HCEC 1CT (cell line): ENCODE measurements around the gene SORCS2.

Experiments used
- DNase-seq: peaks from one replicate; pipeline ENCODE4 v3.0.0-alpha.2; 2017

SORCS2 gene

DNA sequence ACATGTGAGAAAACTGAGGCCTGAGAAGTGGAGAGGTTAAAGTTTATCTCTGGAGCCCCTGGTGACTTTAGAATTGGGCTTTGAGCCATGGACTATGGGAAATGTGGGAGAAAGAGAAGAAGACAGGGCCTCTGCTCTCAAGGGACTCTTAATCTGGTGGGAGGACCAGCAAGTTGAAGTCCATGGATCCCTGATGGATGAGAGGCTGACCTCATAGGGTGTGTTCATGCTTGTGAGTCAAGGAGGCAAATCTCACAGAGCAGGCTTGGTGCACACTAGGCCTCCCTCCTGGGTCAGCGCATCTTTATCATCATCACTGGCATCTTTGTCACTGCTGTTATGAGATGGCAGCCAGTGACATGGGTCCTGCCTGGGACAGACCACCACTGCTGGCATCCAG lies 535.4 kb downstream of the SORCS2 start:
- DNase-seq: no peak

DNA sequence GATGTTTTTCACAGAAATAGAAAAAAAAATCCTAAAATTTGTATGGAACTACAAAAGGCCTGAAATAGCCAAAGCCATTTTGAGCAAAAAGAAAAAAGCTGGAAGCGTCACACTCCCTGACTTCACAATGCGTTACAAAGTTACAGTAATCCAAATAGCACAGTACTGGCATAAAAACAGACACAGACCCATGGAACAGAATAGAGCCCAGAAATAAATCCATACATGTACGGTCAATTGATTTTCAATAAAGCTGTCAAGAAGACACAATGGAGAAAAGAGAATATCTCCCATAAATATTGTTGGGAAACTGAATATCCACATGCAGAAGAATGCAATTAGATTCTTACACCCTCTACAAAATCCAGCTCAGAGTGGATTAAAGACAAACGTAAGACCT lies 539.1 kb downstream of the SORCS2 start:
- no peak for DNase-seq

DNA sequence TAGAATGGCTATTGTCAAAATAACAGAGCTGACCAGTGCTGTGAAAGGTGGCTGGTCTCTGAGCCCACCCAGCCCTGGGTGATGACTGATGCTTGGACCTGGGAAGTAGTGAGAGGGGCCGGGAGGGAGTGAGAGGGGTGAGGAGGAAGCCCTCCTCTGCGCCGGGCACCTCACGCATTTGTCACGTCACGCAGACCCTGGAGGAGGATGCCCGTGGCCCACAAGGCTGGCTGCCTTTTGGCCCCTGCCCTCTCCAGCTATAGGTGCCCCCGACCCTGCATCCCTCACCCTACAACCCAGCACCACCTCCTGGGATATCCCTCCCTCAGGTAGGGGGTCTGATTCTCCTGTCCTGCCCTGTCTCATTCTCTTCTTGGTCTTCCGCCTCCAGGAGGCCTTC lies 539.9 kb downstream of the SORCS2 start:
- DNase-seq: no peak

DNA sequence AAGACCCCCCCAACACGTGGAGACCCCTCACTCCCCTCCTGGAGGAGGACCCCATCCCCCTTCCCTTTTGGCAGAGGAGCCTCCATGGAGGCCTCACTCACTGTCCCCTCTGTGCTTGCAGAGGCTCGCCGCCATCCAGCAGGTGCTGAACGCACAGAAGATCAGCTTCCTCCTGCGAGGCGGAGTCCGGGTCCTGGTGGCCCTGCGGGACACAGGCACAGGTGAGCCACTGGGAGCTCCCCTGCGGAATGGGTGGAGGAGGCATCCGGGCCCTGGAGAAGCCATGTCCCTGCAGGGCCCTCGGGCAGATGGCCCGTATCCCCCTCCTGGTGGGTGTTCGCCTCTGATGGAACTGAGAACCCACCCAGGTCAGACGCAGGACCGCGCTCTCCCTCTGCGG lies 540.9 kb downstream of the SORCS2 start:
- DNase-seq: no peak

DNA sequence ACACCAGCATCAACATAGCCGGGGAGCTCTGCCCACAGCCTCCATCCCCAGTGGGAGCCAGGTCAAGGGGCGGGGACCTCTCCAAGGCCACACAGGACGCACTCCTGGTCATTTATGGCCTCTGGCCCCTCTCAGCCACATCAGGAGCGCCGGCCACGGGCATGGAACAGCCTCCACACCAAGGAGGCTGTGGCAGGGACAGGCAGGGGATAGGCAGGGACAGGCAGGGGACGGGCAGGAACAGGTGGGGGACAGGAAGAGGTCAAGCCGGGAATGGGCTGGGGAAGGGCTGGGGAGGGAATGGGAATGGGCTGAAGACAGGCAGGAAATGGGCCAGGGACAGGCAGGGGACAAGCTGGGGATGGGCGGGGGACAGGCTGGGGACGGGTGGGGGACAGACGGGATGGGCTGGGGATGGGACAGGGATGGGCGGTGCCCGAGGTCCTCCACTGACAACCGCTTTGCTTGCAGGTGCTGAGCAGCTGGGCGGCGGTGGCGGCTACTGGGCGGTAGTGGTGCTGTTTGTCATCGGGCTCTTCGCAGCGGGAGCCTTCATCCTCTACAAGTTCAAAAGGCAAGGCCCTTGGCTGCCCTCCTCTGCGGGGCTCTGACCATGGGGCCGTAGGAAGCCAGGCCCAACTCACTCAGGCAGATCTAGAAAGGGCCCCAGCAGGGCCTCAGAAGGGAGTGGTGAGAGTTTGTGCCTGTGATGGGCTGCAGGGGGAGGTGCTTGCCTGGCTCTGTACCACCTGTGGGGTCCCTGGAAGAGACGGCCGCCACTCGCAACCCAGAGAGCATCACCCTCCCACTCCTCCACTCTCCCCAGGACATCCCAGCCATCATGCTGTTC lies 541.7 kb downstream of the SORCS2 start:
- DNase-seq: no peak

DNA sequence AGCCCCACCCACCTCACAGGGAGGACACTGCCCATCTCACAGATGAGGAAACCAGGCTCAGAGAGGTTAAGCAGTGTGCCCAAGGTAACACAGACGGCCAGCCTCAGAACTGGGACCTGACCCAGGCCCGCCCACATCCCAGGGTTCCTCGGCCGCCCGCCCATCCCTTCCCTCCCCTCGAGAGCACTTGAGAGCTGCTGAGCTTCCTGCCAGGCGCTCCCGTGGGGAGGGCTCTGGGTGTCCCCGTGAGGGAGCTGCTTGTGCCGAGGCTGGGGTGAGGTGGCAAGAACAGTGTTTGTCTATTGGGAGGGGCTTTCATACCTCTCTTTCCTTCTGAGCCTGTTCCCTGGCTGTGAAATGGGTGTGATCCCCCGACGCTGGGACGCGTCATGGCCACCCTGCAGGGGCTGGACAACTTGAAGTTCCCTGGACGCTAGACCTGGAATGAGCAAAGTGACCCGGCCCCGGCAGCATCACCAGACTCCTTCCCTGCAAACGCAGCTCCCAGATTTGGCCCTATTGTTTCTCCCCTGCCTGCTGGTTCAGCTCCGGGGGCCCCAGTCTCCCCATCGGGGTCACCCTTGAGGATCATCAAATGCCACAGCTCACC lies 542.4 kb downstream of the SORCS2 start:
- DNase-seq: no peak

DNA sequence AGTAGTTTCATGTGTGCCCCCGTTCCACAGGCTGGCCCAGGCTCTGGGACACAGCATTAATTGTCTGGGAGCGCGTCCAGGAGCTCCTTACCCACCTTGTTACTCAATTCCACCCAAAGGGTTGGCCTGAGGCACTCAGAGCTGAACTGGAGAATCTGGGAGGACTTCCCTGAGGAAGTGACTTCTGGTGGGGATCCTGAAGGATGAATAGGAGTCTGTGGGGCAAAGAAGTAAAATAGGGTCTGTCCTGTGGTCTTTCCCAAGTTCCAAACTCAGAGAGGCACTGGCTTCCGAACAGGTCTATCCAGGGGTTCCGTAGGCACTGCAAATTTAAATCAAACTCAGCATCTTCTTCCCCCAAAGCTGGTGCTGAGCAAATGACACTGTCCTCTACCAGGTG lies 543.1 kb downstream of the SORCS2 start:
- DNase-seq: no peak

DNA sequence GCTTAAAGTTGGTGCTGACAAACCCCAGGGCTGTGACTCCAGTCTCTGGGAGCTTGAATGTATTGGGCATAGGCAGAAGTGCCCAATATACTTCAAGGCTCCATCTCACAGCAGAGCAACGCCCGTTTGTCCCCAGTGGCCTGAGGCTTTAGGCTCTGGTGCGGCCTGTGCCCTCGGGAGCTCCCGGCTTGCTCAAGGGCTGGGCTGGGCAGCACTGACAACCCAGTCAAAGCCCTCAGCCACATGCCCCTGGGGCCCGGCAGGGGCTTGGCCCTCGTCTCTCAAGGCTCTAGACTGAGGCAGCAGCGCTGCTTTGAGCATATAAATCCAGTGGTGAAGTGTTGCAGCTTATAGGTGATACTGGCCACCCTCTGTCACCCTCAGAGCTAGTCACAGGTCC lies 543.6 kb downstream of the SORCS2 start:
- no peak for DNase-seq

DNA sequence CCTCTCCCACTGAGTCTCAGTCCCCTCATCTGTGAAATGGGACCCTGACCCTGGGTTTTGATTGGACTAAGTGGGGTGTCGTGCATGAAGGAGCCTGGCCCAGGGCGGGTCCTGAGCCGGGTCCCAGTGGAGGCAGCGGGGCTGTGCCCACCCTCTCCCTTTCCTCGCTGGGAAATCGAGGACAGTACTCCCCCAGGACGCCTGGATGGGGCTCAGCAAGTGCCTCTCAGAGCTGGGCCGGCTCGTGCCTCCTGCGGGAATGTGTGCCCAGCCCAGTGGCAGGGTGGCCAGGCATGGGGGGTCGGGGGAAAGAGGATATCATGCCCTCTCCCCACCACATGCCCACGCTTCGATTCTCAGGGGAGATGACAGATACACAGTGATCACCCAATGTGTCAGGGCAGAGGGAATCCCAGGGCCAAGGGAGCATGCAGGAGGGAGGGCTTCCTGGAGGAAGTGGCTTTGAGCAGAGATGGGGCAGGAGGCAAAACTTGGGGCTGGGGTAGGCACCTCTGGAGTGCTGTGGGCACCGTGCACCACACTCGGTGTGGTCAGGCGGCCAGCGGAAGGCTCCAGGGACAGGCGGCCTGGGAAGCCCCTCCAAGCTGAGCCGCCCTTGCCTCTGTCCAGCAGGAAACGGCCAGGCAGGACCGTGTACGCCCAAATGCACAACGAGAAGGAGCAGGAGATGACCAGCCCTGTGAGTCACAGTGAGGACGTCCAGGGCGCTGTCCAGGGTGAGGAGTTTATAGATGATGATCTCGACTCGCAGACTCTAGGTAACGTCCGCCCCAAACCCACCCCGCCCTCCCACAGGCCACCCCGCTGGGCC lies 544.3 kb downstream of the SORCS2 start:
- DNase-seq: no peak

DNA sequence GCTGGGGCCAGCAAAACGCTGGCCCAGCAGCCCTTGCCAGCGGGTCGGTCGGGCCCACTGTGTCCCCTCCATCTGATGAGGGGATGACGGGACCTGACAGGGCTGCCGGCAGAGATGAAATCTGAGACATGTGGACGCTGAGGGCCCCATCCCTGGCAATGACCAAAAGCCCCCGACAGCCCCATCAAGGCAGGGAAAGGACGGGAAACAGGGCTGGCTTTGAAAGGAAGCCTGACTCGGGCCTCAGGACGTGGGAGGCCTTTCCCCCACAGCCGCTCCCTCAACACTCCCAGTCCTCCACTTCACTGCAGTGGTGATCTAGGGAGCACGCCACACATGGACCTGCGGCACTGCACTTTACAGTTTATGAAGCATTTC lies 544.9 kb downstream of the SORCS2 start:
- DNase-seq: no peak

DNA sequence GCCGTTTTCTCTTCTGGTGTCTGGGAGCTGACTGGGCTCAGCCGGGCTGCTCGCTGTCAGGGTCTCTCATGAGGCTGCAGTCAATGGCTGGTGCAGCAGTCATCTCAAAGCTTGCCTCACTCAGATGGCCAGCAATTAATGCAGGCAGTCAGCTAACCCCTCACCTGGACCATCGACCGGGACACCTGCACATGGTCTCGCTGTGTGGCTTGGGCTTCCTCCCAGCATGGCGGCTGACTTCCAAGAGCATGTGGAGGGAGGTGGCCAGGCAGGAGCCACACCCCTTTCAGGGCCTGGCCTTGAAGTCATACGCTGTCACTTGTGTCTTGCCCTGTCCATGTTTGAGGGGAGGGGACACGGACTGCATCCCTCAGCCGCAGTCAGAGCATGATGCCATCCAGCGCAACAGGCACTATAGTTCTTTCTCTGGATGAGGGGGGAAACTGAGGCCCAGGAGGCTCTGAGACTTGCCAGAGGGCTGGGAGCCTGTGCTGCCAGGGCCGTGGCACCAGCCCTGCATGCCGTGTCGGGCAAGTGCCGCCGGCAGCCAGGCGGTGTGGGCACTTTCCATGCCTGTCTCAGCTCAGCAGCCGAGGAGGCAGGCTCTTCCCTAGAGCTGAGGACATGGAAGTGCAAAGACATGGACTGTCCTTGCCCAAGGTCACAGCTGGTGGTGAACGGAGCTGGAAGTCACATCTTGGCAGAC lies 545.6 kb downstream of the SORCS2 start:
- no peak for DNase-seq

DNA sequence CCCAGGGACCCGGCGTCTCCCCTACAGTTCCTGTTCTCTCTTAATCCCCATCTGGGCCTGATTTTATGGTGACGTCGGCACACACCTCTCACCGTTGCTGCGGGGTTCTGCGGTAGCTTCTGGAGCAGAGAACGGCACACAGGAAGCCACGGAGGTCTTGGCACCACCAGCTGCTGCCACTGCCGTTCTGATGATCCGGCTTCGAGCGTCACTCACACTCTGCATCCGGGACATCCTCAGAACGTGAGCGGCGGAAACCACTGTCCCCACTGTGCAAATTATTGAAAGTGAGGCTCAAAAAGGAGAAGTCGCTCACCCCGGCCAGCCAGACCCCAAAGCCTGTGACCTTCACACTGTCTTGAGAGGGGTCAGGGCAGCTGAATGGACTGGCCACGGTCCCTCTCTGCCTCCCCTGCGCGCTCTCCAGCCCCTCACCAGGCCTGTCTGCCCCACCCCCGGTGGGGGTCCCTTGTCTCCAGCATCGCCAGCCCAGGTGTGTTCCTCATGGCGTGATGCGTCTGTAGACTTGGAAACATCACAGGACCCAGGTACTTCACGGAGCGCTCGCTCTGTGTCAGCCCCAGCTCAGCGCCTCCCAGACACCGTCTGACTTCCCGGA lies 546.2 kb downstream of the SORCS2 start:
- DNase-seq: no peak

DNA sequence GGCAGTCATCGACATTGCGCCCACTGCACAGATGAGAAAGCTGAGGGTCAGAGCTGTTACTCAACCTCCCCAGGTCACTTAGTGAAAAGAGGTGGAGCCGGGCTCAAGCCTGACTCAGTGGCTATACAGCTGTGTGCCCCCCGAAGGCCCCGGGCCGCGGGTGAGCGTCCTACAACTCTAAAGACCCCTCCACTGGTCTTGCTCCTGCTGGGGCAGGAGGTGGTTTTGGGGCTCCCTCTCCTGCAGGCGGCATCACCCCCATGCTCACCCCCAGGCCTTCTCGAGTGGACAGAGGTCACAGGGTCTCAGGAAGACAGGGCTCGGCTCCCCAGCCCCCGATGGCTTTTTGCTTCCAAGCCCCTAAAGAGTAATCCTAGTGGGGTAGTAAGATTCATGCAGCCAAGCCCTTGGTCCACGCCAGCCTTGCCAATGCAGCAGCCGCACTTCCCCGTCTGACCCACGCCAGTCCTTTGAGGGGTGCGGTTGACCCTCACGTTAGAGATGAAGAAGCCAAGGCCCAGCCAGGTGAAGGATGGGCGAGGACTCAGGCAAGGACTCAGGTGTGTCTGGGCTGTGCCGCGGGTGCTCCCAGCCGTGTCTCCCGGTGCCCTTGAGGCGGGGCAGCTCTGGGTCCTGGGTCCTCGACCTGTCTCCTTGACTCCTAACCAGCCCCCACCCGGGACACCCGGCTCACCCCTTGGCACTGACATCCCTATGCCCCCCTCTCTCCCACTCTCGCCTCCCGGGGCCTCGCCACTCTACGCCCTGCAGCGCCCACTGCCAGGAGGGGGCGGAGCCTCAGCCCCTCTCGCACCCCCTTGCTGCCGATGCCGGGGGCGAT lies 547.0 kb downstream of the SORCS2 start:
- DNase-seq: no peak

DNA sequence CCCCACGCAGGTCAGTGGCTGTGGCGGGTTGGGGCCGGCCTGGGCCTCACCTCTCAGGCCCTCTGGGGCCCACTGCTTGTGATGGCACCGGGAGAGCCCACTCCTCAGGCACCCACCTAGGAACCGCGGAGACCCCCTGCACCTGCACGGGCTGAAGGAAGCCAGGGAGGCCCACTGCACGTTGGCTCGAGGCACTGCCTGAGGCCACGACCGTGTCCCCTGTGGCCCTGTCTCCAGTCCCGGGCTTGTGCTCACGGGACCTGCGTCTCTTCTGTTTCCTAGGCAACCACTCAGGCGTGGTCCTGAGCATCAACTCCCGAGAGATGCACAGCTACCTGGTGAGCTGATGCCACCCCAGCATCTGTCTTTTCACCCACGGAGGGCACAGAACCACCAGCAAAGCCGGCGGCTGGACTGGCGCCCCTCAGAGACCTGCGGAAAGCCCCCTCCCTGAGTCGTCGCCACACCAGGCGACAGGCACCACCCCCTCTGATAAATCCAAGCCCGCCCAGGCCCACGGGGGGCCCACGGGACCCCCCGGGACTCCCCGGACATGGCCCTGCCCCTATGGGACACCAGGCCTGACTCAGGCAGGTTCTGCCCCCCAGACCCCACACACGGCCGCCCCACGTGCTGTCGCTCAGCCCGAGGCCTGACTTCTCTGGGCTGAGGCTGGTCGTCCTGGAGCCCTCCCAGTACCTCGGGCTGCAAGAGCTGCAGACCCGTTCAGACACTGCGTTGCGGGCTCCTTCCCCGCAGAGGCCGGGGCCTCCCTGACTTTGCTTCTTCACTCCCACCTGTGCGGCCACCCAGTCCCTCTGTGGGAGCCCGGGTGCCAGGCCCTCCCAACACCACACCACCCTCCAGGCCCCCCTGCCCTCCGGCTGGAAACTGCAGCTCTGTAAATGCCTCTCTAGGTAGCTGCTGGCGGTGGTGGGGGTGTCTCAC lies 547.9 kb downstream of the SORCS2 start:
- DNase-seq: no peak

DNA sequence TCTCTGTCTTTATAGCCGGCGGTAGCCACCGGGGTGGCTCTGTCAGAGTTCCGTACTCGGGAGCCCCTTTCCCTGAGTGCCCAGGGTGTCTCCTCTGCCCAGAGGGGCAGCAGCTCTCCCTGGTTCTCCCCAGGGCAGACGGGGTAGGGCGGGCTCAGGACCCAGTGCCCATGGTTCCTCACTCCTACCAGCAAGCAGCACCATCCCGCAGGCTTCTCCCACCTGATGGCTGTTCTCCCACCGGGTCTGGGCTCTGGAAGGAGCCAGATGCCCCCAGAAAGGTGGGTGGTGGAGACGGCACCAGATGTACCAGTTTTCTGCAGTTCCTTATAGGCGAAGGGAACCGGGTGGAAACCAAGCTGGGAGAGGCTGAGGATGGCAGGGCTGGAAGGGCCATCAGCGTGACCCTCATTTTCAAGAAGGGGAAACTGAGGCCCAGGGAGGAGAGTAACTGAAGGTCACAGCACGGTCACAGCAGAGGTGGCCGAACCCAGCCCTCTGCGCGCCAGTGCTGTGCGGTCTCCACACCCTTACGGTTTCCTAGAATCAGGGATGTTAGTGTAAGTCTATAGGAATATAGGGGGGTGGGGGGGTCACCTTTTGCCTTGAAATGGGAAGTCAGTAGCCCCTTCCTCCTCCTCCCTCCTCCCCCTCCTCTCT lies 548.7 kb downstream of the SORCS2 start:
- no peak for DNase-seq

DNA sequence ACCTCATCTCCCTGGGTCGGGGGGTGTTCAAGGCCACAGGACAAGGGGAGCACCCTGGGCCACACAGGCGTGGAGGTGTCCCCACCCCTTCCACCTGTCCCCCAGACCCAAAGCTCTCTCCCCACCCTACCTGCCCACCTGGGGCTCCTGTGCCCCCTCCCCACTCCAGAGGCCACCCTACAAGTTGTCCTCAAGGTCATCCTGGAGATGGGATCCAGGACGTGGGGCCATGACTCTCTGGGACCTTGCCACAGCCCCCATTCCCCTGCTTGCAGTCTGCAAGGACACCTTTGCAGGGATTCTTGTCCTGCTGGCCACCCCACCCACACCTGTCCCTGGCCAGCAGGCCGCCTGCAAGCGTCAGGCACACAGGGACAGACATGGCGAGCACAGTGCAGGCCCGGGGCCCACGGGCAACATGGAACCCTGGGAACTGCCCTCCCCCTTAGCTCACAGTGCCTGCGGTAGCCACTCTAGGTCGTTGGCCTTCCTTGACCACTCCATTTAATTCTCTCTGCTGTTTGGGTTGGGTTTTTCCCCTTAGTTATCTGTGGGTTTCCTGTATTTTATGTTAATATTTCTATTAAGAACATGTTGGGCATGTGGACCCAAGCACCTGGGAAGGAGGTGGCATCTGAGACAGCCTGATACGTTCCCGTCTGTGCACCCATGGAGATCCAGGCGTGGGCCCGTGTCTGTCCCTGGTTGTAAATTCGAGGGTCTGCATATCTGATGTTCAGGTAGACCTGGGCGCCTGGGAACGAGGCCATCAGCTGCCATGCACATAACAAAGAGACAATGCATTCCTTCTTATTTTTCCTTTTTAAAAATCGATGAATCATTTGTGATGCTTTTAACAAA lies 549.8 kb downstream of the SORCS2 start:
- no peak for DNase-seq

DNA sequence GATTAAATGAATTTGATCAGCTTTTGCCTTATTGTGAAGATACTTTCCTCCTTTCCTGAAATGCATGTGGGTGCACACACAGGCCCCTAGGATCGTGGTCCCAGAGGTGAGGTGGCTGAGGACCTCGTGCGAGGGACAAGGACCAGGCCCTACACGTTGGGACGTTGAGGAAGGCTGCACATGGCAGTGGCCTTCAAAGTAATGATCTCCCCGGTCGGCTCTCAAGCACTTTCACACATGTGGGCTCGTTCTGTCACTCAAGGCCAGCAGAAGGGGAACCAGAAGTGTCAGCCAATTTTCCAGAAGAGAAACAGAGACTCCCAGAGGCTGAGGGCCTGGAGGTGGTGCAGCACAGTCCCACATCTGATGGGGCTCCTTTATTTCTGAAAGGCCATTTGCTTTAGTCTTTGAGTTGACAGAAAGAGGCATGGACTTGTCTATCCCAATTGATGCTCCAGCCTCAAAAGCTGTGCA lies 550.5 kb downstream of the SORCS2 start:
- no peak for DNase-seq

DNA sequence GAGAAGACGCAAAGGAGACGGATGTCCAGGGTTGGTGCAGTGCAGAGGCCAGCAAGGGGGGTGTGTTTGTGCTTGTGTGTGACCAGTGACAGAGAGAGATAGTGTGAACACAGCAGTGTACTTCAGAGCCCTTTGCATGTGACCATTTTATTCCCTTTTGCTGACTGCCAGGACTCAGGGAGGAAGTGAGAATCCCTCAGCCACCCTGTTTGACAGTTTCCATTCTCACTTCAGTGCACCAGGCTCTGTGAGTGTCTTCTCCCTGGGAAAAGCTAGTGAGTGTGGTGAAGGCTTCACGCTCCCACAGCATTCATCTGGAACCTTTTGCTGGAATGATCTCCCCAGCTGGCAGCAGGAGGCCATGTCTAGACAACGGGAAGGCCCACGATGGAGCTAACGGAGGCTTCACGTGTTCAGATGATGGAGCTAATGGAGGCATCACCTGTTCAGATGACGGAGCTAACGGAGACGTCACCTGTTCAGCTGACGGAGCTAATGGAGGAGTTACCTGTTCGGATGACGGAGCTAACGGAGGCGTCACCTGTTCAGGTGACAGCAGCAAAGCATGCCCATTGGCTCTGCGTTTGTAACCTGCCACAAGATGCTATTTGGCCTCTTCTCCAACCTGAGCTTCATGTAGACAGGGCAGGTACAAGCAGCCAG lies 551.9 kb downstream of the SORCS2 start:
- DNase-seq: no peak
